GM23338 (cell line): Measurements from ENCODE around the gene ZEB1. TPM values are rescaled to one million over a fixed set of nuclear protein-coding genes. Genes with fewer than 3 reads are reported as not detected.

Experiments
- ATAC-seq: fragments of 200-7000 bp; cut with Tn5 transposase; 3 replicates; pipeline ENCODE4 v1.9.1; 2020
- DNase-seq: peaks from one replicate; pipeline ENCODE4 v3.0.0-alpha.2; 2015; ENCODE audit warnings: low spot score
- H2AFZ ChIP-seq: fragments of 200-600 bp; sonication (generic); 2 replicates; pipeline ENCODE4 v1.8.0; 2016; ENCODE audit warnings: antibody characterized with exemption, mild to moderate bottlenecking, moderate library complexity
- H3F3A ChIP-seq: fragments of 200-600 bp; sonication (generic); replicated peaks from 2 replicates; pipeline ENCODE4 v1.8.0; 2017; ENCODE audit warnings: antibody characterized with exemption, mixed run types, low read depth
- H3K27ac ChIP-seq: fragments of 200-600 bp; sonication (generic); 2 replicates; pipeline ENCODE4 v1.6.1; 2016; ENCODE audit warnings: low read depth
- H3K27me3 ChIP-seq: fragments of 200-600 bp; sonication (generic); 2 replicates; pipeline ENCODE4 v1.8.0; 2016; ENCODE audit warnings: mild to moderate bottlenecking, mixed run types, moderate library complexity; ENCODE audit not compliant: insufficient read depth
- H3K36me3 ChIP-seq: fragments of 200-600 bp; sonication (generic); 2 replicates; pipeline ENCODE4 v1.8.0; 2016; ENCODE audit warnings: mild to moderate bottlenecking; ENCODE audit not compliant: insufficient read depth
- H3K4me1 ChIP-seq: fragments of 200-600 bp; sonication (generic); 2 replicates; pipeline ENCODE4 v1.8.0; 2016; ENCODE audit warnings: mild to moderate bottlenecking, moderate library complexity; ENCODE audit not compliant: insufficient read depth
- H3K4me2 ChIP-seq: fragments of 200-600 bp; sonication (generic); 2 replicates; pipeline ENCODE4 v1.7.1; 2017; ENCODE audit warnings: mixed run types
- H3K4me3 ChIP-seq: fragments of 200-600 bp; sonication (generic); 2 replicates; pipeline ENCODE4 v1.6.1; 2016; ENCODE audit warnings: mixed run types
- H3K79me2 ChIP-seq: fragments of 200-600 bp; sonication (generic); replicated peaks from 2 replicates; pipeline ENCODE4 v1.8.0; 2017; ENCODE audit warnings: mild to moderate bottlenecking; ENCODE audit not compliant: insufficient read depth
- H3K9me2 ChIP-seq: fragments of 200-600 bp; sonication (generic); 2 replicates; pipeline ENCODE4 v1.8.0; 2017; ENCODE audit not compliant: insufficient read depth
- H4K20me1 ChIP-seq: fragments of 200-600 bp; sonication (generic); replicated peaks from 2 replicates; pipeline ENCODE4 v1.8.0; 2017; ENCODE audit warnings: mild to moderate bottlenecking; ENCODE audit not compliant: insufficient read depth
- H3K27ac Mint-ChIP-seq: 2 replicates; pipeline ENCODE4 v1.8.0; 2020; ENCODE audit warnings: inconsistent platforms, mild to moderate bottlenecking, moderate library complexity, mixed read lengths
- H3K27me3 Mint-ChIP-seq: 3 replicates; pipeline ENCODE4 v1.8.0; 2022; ENCODE audit warnings: low read depth, mild to moderate bottlenecking, moderate library complexity, mixed read lengths, inconsistent platforms; ENCODE audit not compliant: insufficient read depth, poor library complexity
- H3K36me3 Mint-ChIP-seq: 3 replicates; pipeline ENCODE4 v1.8.0; 2021; ENCODE audit warnings: low read depth, mild to moderate bottlenecking, inconsistent platforms, moderate library complexity, mixed read lengths
- H3K4me1 Mint-ChIP-seq: 3 replicates; pipeline ENCODE4 v1.8.0; 2020; ENCODE audit warnings: mild to moderate bottlenecking, inconsistent platforms, mixed read lengths
- H3K4me3 Mint-ChIP-seq: 3 replicates; pipeline ENCODE4 v1.8.0; 2021; ENCODE audit warnings: moderate library complexity, mild to moderate bottlenecking, inconsistent platforms, mixed read lengths
- H3K9me3 Mint-ChIP-seq: 3 replicates; pipeline ENCODE4 v1.8.0; 2020; ENCODE audit warnings: moderate library complexity, mild to moderate bottlenecking, inconsistent platforms, mixed read lengths
- CREB1 ChIP-seq: fragments of 250-450 bp; sonication (Bioruptor Pico); IDR thresholded peaks from 2 replicates; pipeline ENCODE4 v1.5.0; 2020; ENCODE audit warnings: low read depth, mild to moderate bottlenecking, moderate library complexity
- CTCF ChIP-seq, 2 experiments: fragments of 200-600 bp in 1 of 2; sonication (generic) in 1 of 2; conservative IDR thresholded peaks; 2 replicates each; pipeline versions ENCODE4 v1.5.1 to v1.6.1; 2016 to 2017; ENCODE audit warnings: antibody characterized with exemption in 2 of 2, low read depth in 2 of 2, mild to moderate bottlenecking in 2 of 2, moderate library complexity in 1 of 2
- EZH2 ChIP-seq: fragments of 200-600 bp; sonication (generic); IDR thresholded peaks from one replicate; pipeline ENCODE4 v1.8.0; 2017; ENCODE audit warnings: antibody characterized with exemption, mild to moderate bottlenecking, low read depth; ENCODE audit not compliant: unreplicated experiment
- EZH2phosphoT487 ChIP-seq: fragments of 200-600 bp; sonication (generic); IDR thresholded peaks from one replicate; pipeline ENCODE4 v1.8.1; 2018; ENCODE audit warnings: antibody characterized with exemption; ENCODE audit not compliant: unreplicated experiment
- JUNB ChIP-seq: IDR thresholded peaks from one replicate; pipeline ENCODE4 v1.6.1; 2016; ENCODE audit warnings: antibody characterized with exemption; ENCODE audit not compliant: unreplicated experiment
- NANOG ChIP-seq: IDR thresholded peaks from 2 replicates; pipeline ENCODE4 v1.6.1; 2016; ENCODE audit warnings: antibody characterized with exemption, borderline replicate concordance
- POLR2AphosphoS5 ChIP-seq: IDR thresholded peaks from 2 replicates; pipeline ENCODE4 v1.6.1; 2016; ENCODE audit warnings: antibody characterized with exemption, low read depth
- STAT1 ChIP-seq: IDR thresholded peaks from one replicate; pipeline ENCODE4 v1.6.1; 2016; ENCODE audit warnings: antibody characterized with exemption; ENCODE audit not compliant: unreplicated experiment
- ZNF114 ChIP-seq: fragments of 250-450 bp; sonication (Bioruptor Pico); IDR thresholded peaks from 2 replicates; pipeline ENCODE4 v1.5.0; 2020; ENCODE audit warnings: mild to moderate bottlenecking, moderate library complexity
- ZNF331 ChIP-seq: fragments of 250-450 bp; sonication (Bioruptor Pico); IDR thresholded peaks from 2 replicates; pipeline ENCODE4 v1.5.0; 2020; ENCODE audit warnings: low read depth, mild to moderate bottlenecking, moderate library complexity
- polyA plus RNA-seq: library from polyadenylated mRNA; unstranded; fragments of >200 nt; fragmentation: Nextera tagmentation; extraction: Ambion mirVana; gene quantifications from 2 replicates; pipeline ENCODE4 v1.2.1, GENCODE V29; 2016
- total RNA-seq: library from RNA; depleted of rRNA; stranded (reverse); fragments of >200 nt; shearing (Covaris generic); gene quantifications from 2 replicates; pipeline ENCODE4 v1.2.3, GENCODE V29; 2014
- TF ChIP-seq, protein P1 (sequence below): IDR thresholded peaks from 2 replicates; pipeline ENCODE4 v1.6.1; 2016; ENCODE audit warnings: antibody characterized with exemption
- TF ChIP-seq, protein P2 (sequence below): IDR thresholded peaks from one replicate; pipeline ENCODE4 v1.6.1; 2018; ENCODE audit warnings: antibody characterized with exemption; ENCODE audit not compliant: unreplicated experiment
- TF ChIP-seq, protein P3 (sequence below): fragments of 250-450 bp; sonication (Bioruptor Pico); IDR thresholded peaks from 2 replicates; pipeline ENCODE4 v1.5.0; 2020; ENCODE audit warnings: mild to moderate bottlenecking, moderate library complexity

ZEB1 gene
- total and polyA plus RNA-seq, 2 experiments from 2014 or later = 0.16 to 0.45 TPM

DNA sequence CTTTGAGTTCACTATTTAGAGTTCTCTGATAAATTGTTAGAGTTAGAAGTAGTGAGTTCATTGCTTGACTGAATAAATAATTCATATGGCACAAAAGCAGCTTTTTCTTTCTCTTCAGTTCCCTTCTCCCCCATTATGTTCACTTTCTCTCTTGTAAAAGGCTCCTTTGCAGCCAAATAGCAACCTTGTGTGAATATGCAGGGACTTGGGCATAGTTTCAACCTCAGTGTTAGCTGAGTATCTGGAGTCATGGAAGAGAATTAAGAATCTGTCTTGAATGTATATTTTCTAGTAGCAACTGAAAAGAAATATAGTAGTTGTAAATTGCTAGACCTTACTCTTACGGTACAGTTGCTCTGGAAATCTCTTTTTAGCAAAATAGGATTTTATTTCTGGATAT lies 31.9 kb downstream of the ZEB1 start:
- Histone ChIP-seq H3K9me2 (no peaks in the 10 kb centered on the region), H3K4me3 (no peak overlapping the region), H3K4me2 (0 out of 2 replicates have a peak overlapping the region, but pooled peaks have one; percentile 21), H3F3A (no peaks in the 10 kb centered on the region), H3K79me2 (no peaks in the 10 kb centered on the region), H4K20me1 (no peaks in the 10 kb centered on the region), H3K36me3 (no peaks in the 10 kb centered on the region), H3K27me3 (no peaks in the 10 kb centered on the region), H3K27ac (no peak overlapping the region), H2AFZ (no peak overlapping the region), H3K4me1 (peaks cover 7% of the 10 kb centered on the region; the same call in 1 of the 2 replicates)
- Mint-ChIP-seq H3K27ac (peak overlapping the region; percentile 40; the same call in 1 of the 2 replicates), H3K36me3 (no peaks in the 10 kb centered on the region), H3K9me3 (no peaks in the 10 kb centered on the region), H3K4me3 (no peak overlapping the region), H3K4me1 (peaks cover 8% of the 10 kb centered on the region; the same call in 2 of the 3 replicates), H3K27me3 (no peaks in the 10 kb centered on the region)
- DNase-seq (peak; percentile 14), ATAC-seq (peak; percentile 45; the same call in 2 of the 3 replicates)
- TF ChIP-seq STAT1 (no peak), CREB1 (CRISPR knock-in tag) (no peak), JUNB (no peak), EZH2phosphoT487 (no peak), NANOG (no peak), ZNF331 (CRISPR knock-in tag) (no peak), CTCF (conservative IDR thresholded peaks at IDR 0.05; ENCODE audit: low read depth in 2 of 2) (no peak), POLR2AphosphoS5 (no peak), ZNF114 (CRISPR knock-in tag) (no peak), EZH2 (no peak)
- TF ChIP-seq, protein P1, sequence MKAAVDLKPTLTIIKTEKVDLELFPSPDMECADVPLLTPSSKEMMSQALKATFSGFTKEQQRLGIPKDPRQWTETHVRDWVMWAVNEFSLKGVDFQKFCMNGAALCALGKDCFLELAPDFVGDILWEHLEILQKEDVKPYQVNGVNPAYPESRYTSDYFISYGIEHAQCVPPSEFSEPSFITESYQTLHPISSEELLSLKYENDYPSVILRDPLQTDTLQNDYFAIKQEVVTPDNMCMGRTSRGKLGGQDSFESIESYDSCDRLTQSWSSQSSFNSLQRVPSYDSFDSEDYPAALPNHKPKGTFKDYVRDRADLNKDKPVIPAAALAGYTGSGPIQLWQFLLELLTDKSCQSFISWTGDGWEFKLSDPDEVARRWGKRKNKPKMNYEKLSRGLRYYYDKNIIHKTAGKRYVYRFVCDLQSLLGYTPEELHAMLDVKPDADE = no peak
- TF ChIP-seq, protein P2, sequence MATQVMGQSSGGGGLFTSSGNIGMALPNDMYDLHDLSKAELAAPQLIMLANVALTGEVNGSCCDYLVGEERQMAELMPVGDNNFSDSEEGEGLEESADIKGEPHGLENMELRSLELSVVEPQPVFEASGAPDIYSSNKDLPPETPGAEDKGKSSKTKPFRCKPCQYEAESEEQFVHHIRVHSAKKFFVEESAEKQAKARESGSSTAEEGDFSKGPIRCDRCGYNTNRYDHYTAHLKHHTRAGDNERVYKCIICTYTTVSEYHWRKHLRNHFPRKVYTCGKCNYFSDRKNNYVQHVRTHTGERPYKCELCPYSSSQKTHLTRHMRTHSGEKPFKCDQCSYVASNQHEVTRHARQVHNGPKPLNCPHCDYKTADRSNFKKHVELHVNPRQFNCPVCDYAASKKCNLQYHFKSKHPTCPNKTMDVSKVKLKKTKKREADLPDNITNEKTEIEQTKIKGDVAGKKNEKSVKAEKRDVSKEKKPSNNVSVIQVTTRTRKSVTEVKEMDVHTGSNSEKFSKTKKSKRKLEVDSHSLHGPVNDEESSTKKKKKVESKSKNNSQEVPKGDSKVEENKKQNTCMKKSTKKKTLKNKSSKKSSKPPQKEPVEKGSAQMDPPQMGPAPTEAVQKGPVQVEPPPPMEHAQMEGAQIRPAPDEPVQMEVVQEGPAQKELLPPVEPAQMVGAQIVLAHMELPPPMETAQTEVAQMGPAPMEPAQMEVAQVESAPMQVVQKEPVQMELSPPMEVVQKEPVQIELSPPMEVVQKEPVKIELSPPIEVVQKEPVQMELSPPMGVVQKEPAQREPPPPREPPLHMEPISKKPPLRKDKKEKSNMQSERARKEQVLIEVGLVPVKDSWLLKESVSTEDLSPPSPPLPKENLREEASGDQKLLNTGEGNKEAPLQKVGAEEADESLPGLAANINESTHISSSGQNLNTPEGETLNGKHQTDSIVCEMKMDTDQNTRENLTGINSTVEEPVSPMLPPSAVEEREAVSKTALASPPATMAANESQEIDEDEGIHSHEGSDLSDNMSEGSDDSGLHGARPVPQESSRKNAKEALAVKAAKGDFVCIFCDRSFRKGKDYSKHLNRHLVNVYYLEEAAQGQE = no peak
- TF ChIP-seq, protein P3, sequence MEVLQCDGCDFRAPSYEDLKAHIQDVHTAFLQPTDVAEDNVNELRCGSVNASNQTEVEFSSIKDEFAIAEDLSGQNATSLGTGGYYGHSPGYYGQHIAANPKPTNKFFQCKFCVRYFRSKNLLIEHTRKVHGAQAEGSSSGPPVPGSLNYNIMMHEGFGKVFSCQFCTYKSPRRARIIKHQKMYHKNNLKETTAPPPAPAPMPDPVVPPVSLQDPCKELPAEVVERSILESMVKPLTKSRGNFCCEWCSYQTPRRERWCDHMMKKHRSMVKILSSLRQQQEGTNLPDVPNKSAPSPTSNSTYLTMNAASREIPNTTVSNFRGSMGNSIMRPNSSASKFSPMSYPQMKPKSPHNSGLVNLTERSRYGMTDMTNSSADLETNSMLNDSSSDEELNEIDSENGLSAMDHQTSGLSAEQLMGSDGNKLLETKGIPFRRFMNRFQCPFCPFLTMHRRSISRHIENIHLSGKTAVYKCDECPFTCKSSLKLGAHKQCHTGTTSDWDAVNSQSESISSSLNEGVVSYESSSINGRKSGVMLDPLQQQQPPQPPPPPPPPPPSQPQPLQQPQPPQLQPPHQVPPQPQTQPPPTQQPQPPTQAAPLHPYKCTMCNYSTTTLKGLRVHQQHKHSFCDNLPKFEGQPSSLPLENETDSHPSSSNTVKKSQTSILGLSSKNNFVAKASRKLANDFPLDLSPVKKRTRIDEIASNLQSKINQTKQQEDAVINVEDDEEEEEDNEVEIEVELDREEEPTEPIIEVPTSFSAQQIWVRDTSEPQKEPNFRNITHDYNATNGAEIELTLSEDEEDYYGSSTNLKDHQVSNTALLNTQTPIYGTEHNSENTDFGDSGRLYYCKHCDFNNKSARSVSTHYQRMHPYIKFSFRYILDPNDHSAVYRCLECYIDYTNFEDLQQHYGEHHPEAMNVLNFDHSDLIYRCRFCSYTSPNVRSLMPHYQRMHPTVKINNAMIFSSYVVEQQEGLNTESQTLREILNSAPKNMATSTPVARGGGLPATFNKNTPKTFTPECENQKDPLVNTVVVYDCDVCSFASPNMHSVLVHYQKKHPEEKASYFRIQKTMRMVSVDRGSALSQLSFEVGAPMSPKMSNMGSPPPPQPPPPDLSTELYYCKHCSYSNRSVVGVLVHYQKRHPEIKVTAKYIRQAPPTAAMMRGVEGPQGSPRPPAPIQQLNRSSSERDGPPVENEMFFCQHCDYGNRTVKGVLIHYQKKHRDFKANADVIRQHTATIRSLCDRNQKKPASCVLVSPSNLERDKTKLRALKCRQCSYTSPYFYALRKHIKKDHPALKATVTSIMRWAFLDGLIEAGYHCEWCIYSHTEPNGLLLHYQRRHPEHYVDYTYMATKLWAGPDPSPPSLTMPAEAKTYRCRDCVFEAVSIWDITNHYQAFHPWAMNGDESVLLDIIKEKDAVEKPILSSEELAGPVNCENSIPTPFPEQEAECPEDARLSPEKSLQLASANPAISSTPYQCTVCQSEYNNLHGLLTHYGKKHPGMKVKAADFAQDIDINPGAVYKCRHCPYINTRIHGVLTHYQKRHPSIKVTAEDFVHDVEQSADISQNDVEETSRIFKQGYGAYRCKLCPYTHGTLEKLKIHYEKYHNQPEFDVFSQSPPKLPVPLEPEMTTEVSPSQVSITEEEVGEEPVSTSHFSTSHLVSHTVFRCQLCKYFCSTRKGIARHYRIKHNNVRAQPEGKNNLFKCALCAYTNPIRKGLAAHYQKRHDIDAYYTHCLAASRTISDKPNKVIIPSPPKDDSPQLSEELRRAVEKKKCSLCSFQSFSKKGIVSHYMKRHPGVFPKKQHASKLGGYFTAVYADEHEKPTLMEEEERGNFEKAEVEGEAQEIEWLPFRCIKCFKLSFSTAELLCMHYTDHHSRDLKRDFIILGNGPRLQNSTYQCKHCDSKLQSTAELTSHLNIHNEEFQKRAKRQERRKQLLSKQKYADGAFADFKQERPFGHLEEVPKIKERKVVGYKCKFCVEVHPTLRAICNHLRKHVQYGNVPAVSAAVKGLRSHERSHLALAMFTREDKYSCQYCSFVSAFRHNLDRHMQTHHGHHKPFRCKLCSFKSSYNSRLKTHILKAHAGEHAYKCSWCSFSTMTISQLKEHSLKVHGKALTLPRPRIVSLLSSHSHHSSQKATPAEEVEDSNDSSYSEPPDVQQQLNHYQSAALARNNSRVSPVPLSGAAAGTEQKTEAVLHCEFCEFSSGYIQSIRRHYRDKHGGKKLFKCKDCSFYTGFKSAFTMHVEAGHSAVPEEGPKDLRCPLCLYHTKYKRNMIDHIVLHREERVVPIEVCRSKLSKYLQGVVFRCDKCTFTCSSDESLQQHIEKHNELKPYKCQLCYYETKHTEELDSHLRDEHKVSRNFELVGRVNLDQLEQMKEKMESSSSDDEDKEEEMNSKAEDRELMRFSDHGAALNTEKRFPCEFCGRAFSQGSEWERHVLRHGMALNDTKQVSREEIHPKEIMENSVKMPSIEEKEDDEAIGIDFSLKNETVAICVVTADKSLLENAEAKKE (CRISPR knock-in tag) = no peak
